GM13976 (cell line): ENCODE data around the gene FAF2.

Experiments used
- DNase-seq: peaks from one replicate; pipeline ENCODE4 v3.0.0; 2012; ENCODE audit warnings: low spot score
- in situ Hi-C: fragments of 300-500 bp; cut with MboI; formaldehyde crosslinking; loops from one replicate; pipeline ENCODE4 v1.12.0; 2022; ENCODE audit warnings: low sequenced_read_pairs, mixed read lengths, inconsistent platforms; ENCODE audit not compliant: unreplicated experiment
- TF ChIP-seq, protein P1 (sequence below): IDR thresholded peaks from 2 replicates; pipeline ENCODE4 v1.5.1; 2012; ENCODE audit warnings: borderline replicate concordance, mild to moderate bottlenecking; ENCODE audit not compliant: insufficient read depth; ENCODE audit errors: extremely low read depth, missing control alignments, control extremely low read depth

Gene FAF2

DNA sequence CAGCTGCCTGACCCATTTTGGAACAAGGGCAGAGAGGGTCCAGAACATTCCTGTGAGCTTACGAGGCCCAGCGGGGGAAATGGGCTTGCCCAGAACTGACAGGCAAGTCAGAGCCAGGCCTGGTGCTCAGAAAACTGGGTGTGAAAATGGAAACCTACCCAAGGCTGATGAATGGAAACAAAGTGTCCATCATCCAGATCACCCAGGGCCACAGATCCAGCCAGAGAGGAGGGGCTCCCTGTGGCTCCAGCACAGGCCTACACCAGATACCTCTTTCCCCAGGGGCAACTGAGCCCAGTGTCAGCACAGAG lies 35.0 kb upstream of the FAF2 start:
- DNase-seq = no peak
- TF ChIP-seq, protein P1, sequence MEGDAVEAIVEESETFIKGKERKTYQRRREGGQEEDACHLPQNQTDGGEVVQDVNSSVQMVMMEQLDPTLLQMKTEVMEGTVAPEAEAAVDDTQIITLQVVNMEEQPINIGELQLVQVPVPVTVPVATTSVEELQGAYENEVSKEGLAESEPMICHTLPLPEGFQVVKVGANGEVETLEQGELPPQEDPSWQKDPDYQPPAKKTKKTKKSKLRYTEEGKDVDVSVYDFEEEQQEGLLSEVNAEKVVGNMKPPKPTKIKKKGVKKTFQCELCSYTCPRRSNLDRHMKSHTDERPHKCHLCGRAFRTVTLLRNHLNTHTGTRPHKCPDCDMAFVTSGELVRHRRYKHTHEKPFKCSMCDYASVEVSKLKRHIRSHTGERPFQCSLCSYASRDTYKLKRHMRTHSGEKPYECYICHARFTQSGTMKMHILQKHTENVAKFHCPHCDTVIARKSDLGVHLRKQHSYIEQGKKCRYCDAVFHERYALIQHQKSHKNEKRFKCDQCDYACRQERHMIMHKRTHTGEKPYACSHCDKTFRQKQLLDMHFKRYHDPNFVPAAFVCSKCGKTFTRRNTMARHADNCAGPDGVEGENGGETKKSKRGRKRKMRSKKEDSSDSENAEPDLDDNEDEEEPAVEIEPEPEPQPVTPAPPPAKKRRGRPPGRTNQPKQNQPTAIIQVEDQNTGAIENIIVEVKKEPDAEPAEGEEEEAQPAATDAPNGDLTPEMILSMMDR = no peak
- in situ Hi-C loops = loop anchor here (25.0 kb wide), 1 partner anchor 174 kb away; no protein-coding TSS in a partner anchor

DNA sequence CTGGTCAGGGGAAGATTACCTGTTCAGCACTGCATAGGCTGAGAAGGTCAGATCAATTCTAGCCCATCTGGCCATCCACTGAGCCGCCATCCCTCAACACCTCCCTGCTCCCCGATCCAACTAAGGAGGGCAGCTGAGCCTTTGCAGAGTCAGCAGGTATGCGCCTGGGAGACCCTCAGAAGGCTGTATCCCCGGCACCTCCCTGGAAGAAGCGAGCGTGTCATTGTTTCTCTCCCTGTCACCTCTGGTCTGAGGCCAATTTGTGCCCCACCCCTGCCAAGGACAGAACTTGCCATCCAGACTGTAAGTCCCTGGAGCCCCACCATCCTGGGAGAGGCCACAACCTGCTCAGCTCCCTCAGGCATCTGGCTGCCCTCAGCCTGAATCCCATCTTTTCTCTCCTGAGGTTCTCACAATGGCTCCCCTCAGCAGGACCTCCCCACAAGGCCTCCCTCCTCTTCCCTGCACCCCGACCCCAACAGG lies 34.4 kb upstream of the FAF2 start:
- no peak for DNase-seq
- in situ Hi-C loops = loop anchor here (25.0 kb wide), 1 partner anchor 174 kb away; no protein-coding TSS in a partner anchor
- TF ChIP-seq, protein P1 = no peak

DNA sequence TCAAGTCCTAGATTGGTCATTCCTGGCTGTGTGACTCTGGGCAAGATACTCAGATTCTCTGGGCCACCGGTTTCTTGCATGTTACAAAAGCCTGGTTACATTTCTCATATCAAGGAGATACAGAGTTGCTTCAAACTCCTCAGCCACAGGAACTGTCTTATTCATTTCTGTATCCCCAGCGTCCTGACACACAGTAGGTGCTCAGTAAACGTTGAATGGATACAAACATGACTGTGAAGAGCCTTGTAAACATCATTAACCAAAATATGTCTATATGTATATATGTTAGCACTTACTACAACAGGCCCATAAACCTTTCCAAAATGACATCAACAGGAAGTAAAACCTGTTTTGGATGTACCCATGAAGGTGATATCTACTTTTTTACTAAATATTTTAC lies 33.5 kb upstream of the FAF2 start:
- DNase-seq = no peak
- TF ChIP-seq, protein P1 = no peak
- in situ Hi-C loops = loop anchor here (25.0 kb wide), 1 partner anchor 173 kb away; no protein-coding TSS in a partner anchor

DNA sequence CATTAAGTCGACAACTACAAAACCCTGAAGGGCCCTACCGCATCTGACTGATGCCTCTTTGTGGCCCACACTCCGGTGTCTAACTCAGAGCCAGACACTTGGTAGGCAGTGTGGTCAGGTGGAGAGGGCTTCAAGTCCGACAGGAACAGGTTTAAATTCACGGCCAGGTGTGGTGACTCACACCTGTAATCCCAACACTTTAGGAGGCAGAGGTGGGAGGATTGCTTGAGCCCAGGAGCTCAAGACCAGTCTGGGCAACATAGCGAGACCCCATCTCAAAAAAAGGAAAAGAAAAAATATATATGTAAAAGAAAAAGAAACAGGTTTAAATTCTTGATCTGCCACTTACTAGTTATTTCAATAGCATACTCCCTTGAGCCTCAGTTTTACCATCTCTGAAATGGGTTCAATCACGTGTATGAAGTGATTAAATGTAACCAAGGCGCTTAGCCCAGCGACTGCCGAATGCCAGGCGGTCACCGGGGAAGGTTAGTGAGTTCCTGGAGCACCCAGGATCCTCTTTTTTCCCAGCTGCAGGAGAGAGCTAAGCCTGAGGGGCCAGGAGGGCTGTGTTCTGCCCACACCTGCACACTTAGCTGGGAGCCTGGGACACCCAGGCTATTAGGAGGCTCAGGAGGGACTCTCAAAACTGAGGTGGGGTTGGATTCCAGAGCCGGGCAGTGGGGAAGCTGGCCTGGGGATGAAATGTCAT lies 32.8 kb upstream of the FAF2 start:
- TF ChIP-seq, protein P1 = no peak
- peak; percentile 49 for DNase-seq
- in situ Hi-C loops = loop anchor here (25.0 kb wide), 1 partner anchor 172 kb away; no protein-coding TSS in a partner anchor

DNA sequence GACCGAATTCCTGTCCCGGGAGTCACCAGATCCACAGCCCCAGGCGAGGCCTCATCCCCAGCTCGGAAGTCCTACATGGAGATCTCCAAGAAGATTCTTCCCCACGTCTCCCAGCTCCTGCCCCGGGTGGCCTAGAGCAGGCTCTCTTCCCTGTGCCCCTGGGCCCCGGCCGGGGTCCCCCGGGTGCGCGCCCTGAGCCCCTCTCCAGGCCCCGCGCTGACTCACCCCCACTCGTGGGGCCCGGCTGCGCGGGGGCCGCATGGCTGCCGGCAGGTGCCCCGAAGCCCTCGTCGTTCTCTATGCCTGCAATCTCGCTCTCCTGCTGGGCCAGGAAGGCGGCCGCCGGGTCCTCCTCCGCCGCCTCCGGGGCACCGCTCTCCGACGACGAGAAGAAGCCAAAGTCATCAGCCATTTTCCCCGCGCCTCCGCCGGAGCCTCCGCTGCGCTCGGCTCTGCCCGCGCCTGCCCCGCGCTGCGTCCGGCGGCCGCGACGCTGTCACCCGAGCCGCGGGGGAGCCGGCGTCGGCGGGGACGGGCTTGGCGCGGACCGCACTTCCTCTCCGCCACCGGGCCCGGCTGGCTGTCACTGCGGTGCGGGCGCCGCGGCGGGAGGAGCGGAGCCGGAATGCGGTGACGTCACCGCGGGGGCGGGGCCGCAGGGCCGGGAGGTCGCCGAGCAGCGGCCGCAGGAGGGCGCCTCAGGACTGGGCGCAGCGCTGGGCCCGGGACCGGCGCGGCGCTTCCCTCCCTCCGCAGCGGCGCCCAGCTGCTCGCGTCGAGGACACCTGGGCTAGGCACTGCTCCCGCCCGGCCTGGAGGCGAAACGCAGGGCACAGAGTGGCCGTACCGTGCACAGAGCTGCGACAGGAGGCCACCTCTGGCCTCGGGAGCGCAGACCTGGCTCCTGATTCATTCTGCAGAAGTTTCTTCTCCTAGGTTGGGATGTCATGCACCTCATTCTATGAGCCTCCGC lies 31.9 kb upstream of the FAF2 start, which contains the start of gene CLTB:
Gene CLTB (minus strand): TSS at position 588 of the 973 bp plus-strand sequence. CDS start 176 bp downstream, at position 412.
- TF ChIP-seq, protein P1 = peak; percentile 97
- in situ Hi-C loops = loop anchor here (25.0 kb wide), 1 partner anchor 171 kb away; no protein-coding TSS in a partner anchor
- peak; percentile 96 for DNase-seq

DNA sequence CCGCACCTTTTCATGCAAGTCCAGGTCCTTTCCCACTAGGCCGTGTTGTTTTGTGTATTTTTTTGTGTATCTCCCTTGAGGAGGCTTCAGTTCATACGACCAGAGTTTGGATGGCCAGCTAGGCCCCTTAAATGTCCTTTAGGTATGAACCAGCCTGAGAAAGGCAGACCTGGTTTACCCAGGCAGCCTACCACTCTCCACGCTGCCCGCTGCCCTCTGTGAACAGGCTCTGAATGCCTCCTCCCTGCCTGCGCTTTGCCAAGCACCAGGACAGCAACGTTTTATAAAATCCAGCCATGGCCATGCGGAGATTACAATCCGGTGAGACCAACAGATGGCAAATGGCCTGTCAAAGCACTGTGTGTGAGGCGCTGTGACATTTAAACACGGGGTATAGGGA lies 31.2 kb upstream of the FAF2 start:
- DNase-seq = no peak
- TF ChIP-seq, protein P1 = no peak
- in situ Hi-C loops = loop anchor here (25.0 kb wide), 1 partner anchor 170 kb away; no protein-coding TSS in a partner anchor
